ENCODE results near the gene VEGFB.

DNA sequence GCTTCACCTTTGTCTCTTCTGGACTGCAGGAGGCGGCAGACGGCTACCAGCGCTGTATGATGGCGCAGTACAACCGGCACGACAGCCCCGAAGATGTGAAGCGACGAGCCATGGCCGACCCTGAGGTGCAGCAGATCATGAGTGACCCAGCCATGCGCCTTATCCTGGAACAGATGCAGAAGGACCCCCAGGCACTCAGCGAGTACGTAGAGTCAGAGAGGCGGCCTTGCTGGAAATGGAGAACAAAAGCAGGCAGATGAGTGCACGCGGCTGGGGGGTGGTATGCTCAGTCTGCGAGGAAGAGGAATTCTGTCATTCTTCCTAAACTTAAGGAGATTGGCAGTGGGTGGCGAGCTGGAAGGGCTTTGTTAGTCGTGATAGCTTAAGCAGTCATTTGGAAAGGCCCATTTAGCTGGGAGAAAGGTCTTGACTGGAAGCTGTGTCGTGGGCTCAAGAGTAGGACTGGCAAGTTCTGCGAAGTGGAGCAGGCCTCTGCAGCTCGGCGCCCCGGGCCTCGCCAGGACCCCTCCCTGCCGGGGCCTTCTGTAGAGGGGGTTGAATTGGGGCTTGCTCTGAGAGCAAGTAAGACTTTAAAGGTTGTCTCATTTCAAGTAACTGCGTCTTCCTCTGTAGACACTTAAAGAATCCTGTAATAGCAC lies 30.8 kb upstream of the VEGFB start:
- TF ChIP-seq, protein P1, sequence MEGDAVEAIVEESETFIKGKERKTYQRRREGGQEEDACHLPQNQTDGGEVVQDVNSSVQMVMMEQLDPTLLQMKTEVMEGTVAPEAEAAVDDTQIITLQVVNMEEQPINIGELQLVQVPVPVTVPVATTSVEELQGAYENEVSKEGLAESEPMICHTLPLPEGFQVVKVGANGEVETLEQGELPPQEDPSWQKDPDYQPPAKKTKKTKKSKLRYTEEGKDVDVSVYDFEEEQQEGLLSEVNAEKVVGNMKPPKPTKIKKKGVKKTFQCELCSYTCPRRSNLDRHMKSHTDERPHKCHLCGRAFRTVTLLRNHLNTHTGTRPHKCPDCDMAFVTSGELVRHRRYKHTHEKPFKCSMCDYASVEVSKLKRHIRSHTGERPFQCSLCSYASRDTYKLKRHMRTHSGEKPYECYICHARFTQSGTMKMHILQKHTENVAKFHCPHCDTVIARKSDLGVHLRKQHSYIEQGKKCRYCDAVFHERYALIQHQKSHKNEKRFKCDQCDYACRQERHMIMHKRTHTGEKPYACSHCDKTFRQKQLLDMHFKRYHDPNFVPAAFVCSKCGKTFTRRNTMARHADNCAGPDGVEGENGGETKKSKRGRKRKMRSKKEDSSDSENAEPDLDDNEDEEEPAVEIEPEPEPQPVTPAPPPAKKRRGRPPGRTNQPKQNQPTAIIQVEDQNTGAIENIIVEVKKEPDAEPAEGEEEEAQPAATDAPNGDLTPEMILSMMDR (conservative IDR thresholded peaks at IDR 0.05; ENCODE audit: low read length) = no peak
- no peak for TF ChIP-seq EZH2phosphoT487 (IDR thresholded peaks at IDR 0.05; ENCODE audit: borderline replicate concordance)
